ENCODE results near the gene DEGS1.

The DEGS1 gene

GRCh38 chr1:224234017-224234416 lies 51.0 kb downstream of the DEGS1 start:
- Histone ChIP-seq H3K4me3 (ENCODE audit: low read length) (no peak overlapping the region), H3K9me3 (replicated peaks; ENCODE audit: insufficient read depth, low read length) (no peaks in the 10 kb centered on the region), H3K9me2 (replicated peaks; ENCODE audit: insufficient read depth, low read length) (no peaks in the 10 kb centered on the region), H3K9ac (ENCODE audit: low read length) (no peak overlapping the region), H3K4me2 (ENCODE audit: low read depth, low read length) (no peak overlapping the region), H3K4me1 (ENCODE audit: low read length) (no peaks in the 10 kb centered on the region), H3F3A (ENCODE audit: insufficient read depth, low read length) (no peaks in the 10 kb centered on the region; the same call in 1 of the 2 replicates), H2AFZ (ENCODE audit: low read length) (no peak overlapping the region), H3K27ac (ENCODE audit: low read length) (no peak overlapping the region), H4K20me1 (ENCODE audit: insufficient read depth, low read length) (no peaks in the 10 kb centered on the region), H3K79me2 (ENCODE audit: low read length) (no peaks in the 10 kb centered on the region), H3K36me3 (replicated peaks; ENCODE audit: insufficient read depth, low read length) (0 out of 2 replicates have a peak, but pooled peaks cover 3% of the 10 kb centered on the region), H3K27me3 (replicated peaks; ENCODE audit: insufficient read depth, low read length) (no peaks in the 10 kb centered on the region)
- no peak for DNase-seq
- no peak for TF ChIP-seq EZH2 (optimal IDR thresholded peaks at IDR 0.05; ENCODE audit: low read depth, low read length)
- no peak for TF ChIP-seq EZH2phosphoT487 (IDR thresholded peaks at IDR 0.05; ENCODE audit: low read length)
- TF ChIP-seq CTCF (IDR thresholded peaks at IDR 0.05; ENCODE audit: low read length) = no peak

GRCh38 chr1:224235813-224236493 lies 52.9 kb downstream of the DEGS1 start:
- Histone ChIP-seq H3K4me2 (ENCODE audit: low read depth, low read length) (no peak overlapping the region), H3K4me1 (ENCODE audit: low read length) (no peaks in the 10 kb centered on the region), H3K27ac (ENCODE audit: low read length) (no peak overlapping the region)

GRCh38 chr1:224237119-224237881 lies 54.3 kb downstream of the DEGS1 start:
- Histone ChIP-seq H3K79me2 (ENCODE audit: low read length) (no peaks in the 10 kb centered on the region), H3K9me2 (replicated peaks; ENCODE audit: insufficient read depth, low read length) (no peaks in the 10 kb centered on the region), H3K4me3 (ENCODE audit: low read length) (no peak overlapping the region), H4K20me1 (ENCODE audit: insufficient read depth, low read length) (no peaks in the 10 kb centered on the region), H3K36me3 (replicated peaks; ENCODE audit: insufficient read depth, low read length) (peaks cover 3% of the 10 kb centered on the region; the same call in 1 of the 2 replicates), H2AFZ (ENCODE audit: low read length) (no peak overlapping the region), H3F3A (ENCODE audit: insufficient read depth, low read length) (no peaks in the 10 kb centered on the region; the same call in 1 of the 2 replicates), H3K9me3 (replicated peaks; ENCODE audit: insufficient read depth, low read length) (no peaks in the 10 kb centered on the region), H3K27ac (ENCODE audit: low read length) (no peak overlapping the region), H3K4me2 (ENCODE audit: low read depth, low read length) (no peak overlapping the region), H3K27me3 (replicated peaks; ENCODE audit: insufficient read depth, low read length) (no peaks in the 10 kb centered on the region), H3K4me1 (ENCODE audit: low read length) (no peaks in the 10 kb centered on the region), H3K9ac (ENCODE audit: low read length) (no peak overlapping the region)
- DNase-seq = no peak
- TF ChIP-seq EZH2phosphoT487 (IDR thresholded peaks at IDR 0.05; ENCODE audit: low read length) = no peak
- no peak for TF ChIP-seq EZH2 (optimal IDR thresholded peaks at IDR 0.05; ENCODE audit: low read depth, low read length)

More at GRCh38 chr1:224235813-224236493, 52.9 kb downstream of the DEGS1 start:
- Histone ChIP-seq H3K79me2 (ENCODE audit: low read length) (no peaks in the 10 kb centered on the region), H3K4me3 (ENCODE audit: low read length) (no peak overlapping the region), H4K20me1 (ENCODE audit: insufficient read depth, low read length) (no peaks in the 10 kb centered on the region), H3K9ac (ENCODE audit: low read length) (no peak overlapping the region), H3K27me3 (replicated peaks; ENCODE audit: insufficient read depth, low read length) (no peaks in the 10 kb centered on the region), H3F3A (ENCODE audit: insufficient read depth, low read length) (no peaks in the 10 kb centered on the region; the same call in 1 of the 2 replicates), H3K9me2 (replicated peaks; ENCODE audit: insufficient read depth, low read length) (no peaks in the 10 kb centered on the region), H3K9me3 (replicated peaks; ENCODE audit: insufficient read depth, low read length) (no peaks in the 10 kb centered on the region), H2AFZ (ENCODE audit: low read length) (no peak overlapping the region), H3K36me3 (replicated peaks; ENCODE audit: insufficient read depth, low read length) (peaks cover 3% of the 10 kb centered on the region; the same call in 1 of the 2 replicates)
- no peak for DNase-seq
- TF ChIP-seq CTCF (IDR thresholded peaks at IDR 0.05; ENCODE audit: low read length) (no peak), EZH2 (optimal IDR thresholded peaks at IDR 0.05; ENCODE audit: low read depth, low read length) (no peak), EZH2phosphoT487 (IDR thresholded peaks at IDR 0.05; ENCODE audit: low read length) (no peak)

Data from MM.1S (cell line).